RPMI7951 (cell line): ENCODE results near the gene ZCCHC24. TPM values are rescaled to one million over a fixed set of nuclear protein-coding genes. Genes with fewer than 3 reads are reported as not detected.

Source experiments
- DNase-seq: peaks from one replicate; pipeline ENCODE4 v3.0.0-alpha.2; 2012; ENCODE audit warnings: low read depth
- total RNA-seq: library from RNA; depleted of rRNA; stranded (reverse); fragments of >200 nt; shearing (Covaris generic); gene quantifications from 2 replicates; pipeline ENCODE4 v1.2.3, GENCODE V29; 2014

The ZCCHC24 gene
- total RNA-seq, 1 experiment from 2014 or later: 21.0 TPM

DNA sequence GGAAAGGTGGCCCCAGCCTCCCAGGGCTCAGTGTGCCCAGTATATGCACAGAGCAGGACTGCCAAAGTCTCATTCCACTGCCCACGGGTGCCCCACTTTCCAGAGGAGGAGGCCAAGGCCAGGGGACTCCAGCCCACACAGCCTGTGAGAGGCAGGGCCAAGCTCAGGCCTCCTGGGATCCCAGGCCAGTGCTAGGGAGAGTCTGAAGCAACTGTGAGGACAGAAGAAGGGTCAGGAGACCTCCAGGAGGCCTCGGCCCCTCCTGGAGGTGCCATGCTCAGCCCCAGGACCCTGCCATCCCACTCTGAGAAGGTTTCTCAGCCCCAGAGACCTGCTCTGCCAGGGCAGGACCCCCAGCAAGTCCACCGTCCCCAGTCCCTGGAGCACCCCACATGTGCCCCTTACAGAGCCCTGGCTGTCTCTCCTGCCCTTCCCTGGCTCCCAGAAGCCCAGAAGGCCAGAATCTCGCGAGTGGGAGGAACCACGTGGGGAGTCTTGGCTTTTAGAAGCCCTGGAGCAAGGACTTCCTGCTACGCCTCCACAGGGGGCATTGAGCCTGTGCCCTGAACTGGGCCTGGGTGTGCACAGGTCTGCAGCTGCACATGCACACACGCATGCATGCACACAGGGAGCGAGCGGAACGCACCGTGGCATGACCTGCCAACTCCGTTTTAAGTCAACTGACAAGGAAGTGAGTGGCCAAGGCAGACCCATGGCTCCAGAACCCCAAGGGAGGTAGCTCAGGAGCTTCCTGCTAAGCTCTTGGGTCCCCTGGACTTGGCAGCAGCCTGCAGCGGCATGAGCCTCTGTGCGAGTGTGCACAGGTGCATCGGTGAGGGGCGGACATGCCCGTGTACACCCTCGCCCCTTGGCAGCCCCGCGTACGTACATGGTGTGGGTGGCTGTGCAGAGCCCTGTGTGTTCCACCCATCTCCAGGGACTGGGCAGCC is 33.6 kb downstream of the ZCCHC24 start:
- no peak for DNase-seq

DNA sequence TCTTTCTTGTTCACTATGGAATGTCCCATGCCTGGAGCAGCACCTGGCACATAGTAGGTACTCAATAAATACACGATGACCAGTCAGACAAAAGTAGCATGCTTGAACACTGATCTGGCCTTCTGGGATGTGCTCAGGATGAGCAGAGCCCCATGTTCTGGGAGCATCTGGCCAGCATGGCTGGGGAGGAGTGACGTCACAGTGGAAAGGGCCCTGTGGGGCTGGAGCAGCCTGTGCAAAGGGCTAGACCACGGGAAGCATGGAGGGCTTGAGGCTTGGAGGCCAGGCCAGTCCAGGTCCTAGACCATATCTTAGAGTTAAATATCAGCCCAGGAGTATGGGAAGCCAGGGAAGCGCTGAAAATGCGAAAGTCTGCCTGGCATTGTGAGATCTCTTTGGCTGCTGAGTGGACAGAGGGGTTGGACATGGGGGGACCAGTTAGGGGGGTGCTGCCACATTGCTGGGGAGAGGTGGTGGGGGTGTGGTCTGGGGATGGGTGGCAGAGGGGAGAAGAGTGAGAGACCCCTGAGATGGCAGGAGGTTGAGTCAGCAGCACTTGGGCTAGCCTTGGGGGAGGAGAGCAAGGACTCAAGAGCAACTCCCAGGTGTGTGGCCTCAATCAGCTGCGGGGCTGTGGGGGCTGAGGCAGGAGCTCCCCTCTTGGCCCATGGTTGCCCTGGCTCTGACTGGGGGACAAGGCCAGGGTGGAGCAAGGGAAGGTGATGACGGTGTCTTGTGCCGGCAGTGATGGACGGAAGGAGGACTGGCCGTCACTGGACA is 34.9 kb downstream of the ZCCHC24 start:
- DNase-seq: no peak

DNA sequence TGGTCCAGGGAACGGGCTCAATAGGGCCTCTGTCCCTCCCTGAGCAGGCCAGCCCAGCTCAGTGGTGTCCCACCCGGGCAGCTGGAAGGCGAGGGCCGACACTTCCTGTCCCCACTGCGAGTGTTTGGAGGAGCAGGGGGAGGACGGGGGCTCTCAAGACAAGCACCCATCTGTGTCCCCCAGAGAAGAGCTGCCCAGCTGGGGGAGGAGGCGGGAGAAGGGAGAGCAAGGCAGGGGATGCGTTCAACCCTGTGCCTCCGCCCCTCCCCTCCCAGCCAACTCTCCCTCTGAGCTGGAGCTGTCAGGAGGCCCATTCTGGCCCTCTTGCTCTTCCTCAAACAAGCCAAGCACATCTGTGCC is 35.7 kb downstream of the ZCCHC24 start:
- DNase-seq: peak; percentile 57

DNA sequence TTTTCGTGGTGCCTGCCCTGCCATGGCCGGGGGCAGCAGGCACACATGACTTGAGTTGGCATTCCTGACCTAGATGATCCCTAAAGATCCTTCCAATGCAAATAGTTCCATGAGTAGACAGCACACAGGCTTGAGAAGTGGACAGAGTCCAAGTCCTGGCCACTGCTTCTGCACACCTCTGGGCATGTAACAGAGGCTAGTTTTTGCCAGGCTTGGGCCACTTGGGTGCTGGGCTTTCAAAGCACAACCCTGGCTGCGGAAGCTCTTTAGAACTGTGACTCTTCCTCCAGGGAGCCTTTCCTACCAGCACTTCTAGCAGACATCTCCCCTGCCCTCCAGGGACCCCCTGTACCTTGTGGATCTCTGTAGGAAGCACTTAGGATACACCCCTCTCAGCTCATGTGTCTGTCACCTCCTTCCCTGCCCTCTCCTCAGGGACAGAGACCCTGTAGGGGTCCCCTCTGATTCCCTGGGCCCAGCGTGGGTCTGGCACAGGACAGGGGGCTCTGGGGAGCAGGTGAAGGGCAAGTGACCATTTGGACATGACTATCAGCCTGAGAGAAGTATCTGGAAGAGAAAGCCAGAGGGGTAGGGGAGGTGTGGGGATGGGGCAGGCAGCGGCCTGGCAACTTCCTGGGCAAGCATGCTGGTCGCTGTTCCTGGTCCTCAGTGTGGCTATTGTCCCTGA is 36.2 kb downstream of the ZCCHC24 start:
- peak; percentile 31 for DNase-seq

DNA sequence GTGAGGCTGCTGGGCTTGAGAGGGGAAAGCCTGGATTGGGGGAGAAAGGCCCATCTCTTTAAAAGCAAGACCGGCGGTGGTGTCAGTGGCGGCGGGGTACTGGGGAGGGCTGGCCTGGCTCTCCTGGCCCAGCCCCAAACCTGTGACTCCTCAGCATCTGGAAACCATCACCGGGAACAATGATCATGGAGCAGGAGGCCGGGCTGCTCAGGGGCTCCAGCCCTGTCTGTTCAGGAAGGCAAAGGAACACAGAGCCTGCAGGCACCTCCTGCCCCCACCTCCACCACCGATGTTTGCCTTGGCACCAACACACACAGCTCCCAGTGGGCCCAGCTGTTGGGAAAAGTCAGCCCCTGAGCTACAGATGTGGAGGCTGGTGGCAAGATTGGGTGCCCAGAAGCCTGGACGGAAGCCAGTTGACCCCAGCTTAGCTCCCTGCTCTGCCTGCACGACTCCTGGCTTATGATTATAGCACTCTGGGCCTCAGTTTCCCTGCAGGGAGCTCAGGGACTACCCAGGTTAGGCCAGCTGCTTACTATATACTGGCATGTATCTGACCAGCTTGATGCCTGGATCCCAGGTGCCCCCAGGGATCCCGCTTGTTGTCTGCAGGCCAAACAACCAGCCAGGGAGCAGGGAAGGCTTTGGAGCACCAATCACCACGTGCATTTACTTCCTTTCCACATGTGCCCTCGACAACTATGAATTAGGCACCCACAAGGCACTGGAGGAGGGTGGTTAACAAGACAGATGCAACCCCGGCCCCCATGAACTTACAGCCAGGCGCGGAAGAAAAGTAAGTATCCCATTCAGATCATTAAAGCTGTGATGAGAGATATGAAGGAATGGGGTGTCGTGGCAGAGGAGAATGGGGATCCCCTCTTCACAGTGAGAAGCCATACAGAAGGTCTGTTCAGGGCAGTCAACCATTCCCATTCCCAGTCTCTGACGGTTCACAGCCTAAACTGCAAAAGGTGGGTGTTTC is 37.3 kb downstream of the ZCCHC24 start:
- peak; percentile 97 for DNase-seq

DNA sequence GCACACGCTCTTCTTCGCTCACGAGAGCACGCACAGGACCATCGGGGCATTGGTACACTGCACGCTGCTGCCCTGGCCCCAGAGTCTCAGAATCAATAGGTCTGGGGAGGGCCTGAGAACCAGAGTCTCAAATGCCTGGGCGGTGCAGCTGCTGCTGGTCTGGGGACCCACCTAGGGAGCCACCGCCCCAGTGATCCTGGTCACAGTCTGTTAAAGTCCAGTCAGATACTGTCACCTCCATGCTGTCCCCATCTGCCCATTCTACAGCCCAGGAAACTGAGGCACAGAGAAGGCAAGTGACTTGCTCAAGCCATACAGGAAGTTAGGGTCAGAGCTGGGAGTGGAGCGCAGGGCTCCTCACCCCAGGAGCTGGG is 38.0 kb downstream of the ZCCHC24 start:
- no peak for DNase-seq

DNA sequence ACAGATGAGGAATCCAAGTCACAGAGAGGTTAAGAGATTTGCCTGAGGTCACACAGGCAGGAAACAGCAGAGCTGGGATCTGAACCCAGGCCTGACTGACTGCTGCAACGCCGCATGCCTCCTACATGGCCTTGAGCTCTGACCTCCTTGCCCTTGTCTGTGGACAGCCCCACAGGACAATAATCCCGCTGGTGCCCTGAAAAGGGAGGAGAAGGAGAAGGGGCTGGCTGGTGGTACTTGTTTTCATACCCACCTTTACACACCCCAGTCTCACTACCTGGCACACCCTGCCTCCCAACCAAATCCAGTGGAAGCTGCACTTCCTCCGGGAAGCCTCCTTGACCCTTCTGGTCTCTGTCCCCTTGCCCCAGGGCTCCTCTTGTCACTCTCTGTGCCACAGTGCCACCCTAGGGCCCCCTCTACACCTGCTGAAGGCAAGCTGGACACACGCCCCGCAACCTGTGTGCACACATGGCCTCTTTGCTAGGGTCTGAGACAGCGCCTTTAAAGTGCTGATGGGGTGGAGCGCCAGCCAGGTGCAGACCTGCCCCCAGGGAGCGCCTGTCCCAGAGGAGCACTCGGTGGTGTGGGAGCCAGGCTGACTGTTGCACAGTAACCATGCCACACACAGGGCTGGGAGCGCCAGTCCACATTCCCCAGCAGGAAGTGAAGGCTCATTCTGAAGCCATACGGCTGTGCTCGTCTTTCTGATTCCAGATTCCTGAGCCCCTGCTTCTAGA is 38.6 kb downstream of the ZCCHC24 start:
- no peak for DNase-seq

DNA sequence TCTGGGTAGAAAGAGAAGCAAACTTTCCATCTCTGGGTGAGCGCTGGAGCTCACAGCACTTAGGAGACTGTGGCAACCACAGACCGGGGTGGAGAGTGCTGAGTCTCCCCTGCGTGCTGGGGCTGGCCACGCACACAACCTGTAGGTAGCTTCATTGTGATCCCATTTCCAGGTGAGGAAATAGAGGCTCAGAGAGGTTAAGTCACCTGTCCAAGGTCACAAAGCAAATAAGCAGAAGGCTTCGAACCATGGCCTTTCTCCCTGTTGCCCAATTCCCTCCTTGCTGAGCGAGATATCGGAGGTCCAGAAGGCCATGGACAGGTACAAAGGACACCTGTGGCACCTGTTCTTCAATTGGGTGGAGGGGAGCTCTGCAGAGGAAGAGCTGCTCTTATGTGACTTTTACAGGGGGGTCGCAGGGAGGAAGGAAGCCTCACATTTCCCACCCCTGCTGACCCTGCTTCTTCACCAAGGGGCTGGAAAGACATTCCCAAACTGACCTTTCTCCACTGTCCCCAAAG is 39.4 kb downstream of the ZCCHC24 start:
- no peak for DNase-seq

DNA sequence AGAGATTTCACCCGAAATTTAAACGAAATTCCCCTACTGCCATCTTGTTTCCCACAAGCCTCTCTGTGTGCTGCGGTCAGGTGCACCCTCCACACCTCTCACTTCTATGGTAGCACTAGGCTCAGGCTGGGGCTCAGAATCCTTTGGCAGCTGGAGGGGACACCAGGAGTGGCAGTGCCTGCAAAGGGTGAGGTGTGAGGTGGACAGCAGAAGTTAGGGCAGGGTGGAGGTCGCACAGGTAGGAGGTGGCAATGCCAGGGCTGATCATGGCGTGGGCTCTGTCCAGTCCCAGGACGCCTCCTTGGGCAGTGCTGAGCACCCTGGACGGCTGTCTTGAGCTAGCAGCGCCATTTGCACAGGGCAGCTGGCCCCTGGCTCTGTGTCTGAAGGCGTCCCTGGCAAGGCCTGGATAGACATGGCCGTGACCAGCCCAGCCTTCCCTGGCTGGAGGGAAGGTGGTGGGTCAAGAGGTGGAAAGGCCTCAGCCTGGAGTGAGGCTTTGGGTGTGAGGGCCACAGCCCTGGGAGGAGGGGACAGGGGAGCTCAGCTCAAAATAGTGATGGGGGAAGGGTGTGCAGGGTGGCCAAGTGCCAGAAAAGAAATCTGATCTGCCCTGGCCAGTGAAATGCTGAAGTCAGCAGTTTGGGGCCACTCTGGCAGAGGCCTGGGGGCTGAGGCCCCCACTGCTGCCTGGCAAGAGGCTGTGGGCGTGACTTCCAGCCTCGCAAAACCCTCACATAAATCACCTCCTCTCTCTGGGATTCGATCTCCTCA is 40.0 kb downstream of the ZCCHC24 start:
- peak; percentile 69 for DNase-seq

DNA sequence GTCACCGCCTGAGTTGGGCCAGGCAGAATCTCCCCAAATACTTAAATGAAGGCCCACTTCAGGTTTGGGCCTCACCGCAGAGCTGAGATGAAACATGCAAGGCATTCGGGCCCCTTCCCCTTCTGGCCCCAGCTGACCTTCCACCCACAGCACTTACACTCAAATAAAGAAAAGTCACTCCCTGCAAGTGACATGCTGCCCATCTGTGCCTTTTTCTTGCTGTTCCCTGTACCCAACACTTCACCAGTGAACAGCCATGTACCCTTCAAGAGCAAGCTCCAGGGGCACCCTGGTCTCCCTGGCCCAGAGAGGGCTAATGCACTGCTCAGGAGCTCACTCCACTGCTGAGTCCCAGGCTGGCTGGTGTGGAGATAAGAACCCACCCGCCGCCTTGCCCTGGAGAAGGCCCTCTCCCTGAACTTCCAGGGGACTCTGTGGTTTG is 40.7 kb downstream of the ZCCHC24 start:
- no peak for DNase-seq

DNA sequence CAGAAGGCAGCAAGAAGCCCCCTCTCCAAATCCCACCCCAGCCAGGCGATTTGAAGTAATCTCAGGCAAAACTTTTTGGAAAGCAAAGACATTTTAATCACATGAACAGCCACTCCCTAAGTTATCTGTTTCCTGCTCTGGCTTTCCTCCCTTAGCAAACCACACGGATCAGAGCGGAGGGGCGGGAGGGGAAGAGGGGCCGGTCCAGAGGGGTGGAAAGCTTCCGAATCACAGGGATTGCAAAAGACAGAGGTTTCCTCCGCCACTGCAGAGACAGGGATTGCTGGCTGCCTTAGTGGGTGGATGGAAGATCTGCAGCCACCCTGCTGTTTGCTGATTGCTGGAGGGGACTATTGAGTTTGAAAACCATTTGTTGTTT is 41.2 kb downstream of the ZCCHC24 start:
- peak; percentile 93 for DNase-seq

DNA sequence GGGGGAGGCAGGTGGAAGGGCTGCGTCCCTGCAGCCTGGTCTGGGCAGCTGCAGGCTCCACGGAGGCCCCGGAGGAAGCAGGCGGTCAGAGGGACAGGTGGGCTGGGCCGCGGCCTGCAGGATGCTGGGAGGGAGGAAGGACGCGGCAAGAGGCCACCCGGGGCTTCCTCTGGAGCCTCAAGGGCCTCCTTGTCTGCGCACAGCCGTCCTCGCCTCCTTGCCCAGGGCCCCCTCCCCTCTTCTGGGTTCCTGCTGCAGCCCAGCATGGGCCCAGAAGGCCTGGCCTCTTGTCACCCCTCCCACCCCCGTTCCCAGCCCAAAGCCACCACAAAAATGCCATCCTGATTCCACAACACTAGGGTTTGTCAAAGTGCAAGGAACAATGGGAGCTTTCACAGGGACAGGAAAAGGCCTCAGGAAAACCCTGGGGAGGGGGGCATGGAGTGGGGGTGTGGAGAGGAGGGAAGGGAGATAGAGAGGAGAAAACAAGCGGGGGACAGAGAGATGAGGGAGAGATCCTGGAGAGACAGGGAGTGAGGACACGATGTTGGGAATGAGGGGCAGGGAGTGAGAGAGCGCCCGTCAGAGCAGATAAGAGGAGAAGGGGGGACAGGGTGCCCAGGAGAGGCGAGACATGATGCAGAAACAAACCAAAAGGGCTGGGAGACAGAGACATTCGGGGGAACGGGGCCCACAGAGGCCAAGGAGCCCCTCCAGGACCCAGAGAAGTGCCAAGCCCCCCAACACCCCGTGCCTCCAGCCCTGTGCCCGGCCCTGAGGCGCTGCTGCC is 41.8 kb downstream of the ZCCHC24 start:
- DNase-seq: peak; percentile 91

DNA sequence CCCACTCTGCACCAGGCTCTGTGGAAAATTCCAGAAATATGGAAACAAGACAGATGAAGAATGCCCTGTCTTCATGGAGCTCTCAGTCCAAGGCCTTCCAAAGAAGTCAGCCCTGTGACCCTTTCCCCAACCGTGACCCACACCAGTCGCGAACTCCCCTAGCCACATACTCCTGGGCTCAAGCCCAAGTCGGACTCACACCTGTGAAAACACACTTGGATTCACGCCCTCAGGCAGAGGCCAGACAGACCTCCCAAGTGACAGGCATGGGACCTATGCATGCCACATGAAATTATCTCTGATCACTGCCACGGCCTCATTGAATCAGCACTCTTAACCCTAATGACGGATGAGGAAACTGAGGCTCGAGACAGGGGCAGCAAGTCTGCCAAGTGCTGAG is 42.5 kb downstream of the ZCCHC24 start:
- peak; percentile 70 for DNase-seq

DNA sequence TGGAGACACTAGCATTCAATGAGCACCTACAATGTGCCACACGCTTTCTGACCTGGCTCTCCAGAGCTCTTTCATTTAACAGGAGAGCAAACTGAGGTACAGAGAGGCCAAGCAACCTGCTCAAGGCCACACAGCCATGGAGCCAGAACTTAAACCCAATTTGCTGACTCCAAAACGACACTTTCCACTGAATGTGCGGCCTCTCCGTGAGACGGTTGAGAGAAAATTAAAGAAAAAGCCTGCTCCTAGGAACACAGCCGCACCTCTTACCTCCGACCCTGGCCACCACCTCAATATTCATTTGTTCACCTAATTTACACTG is 42.8 kb downstream of the ZCCHC24 start:
- DNase-seq: no peak

DNA sequence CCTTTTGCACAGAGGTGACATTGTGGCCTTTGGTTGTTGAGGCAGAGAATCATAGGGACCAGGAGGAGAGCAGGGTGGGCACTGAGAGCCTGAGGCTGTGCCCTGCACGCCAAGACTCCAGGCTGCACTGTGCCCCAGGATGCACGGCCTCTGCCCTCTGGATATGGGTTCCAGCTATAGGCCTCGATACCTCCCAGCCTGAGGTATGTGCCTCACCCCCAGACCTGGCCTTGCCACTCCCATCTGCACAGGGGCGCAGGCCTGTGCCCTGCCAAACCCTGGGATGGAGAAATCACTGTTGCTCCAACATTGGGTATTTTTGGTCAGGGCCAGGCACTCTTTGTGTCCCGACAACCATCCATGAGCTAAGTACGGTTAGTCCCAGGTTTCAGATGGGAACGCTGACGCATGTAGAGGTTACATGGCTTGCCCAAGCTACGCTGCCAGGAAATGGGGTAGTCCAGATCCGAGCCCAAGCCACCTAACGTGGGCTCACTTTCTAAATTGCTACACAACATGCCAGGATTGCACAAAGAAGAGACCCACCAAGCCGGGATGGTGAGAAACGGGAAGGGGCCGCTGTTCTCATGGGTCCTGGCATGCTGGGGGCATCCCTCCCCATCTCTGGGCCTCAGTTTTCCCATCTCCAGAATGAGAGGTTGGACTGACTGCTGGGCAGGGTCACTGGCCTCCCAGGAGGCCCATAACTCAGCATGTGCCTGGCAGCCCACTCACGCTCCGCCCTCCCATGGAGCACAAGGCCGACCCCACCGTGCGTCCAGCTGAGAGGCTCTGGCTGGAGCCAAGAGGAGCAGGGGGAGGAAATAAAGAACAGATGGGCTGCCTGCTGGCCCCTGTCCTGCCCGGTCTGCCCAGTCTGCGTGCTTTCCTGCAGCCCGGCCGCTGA is 44.2 kb downstream of the ZCCHC24 start:
- DNase-seq: peak; percentile 71

DNA sequence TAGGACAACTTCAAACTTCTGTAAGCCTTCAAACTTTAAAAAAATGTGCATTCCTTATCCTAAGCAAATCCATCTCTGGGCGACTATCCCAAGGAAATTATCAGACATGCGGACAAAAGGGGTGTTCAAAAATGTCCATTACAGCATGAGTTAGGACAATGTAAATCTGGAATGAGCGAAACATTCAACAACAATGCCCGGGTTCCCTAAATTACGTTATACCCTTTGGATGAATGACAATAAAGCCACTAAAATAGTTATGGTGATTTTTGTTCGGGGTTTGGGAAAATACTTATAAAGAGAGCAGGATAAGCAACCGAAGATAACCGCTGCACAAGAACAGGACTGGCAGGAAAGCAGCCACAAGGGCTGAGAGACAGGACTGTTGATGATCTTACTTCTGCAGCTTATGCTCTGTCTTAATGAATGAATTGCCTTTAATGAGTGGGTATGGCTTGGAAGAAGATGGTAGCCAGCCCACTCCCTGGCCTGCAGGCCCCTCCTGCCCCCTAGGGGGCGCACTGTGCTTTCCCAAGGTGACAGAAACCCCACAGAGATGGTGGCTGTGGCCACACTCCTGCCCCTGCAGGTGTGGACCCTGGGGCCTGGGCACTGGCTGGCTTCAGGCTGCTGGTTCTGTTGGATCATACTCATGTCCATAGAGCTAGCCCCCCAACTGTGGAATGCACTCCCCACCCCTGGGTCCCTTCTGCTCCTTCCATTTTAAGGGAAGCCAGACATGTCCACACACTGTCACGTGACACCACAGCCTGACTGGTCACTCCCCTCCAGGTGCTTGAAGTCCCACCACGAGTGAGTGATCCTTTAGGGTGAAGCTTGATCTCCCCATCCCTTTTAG is 45.0 kb downstream of the ZCCHC24 start:
- no peak for DNase-seq
